ENCODE results near the gene FLYWCH2.
"Not testable (repeated sequence)": the region's sequence is repeated elsewhere in the genome, so short reads cannot be mapped to it uniquely, and the experiment has no call there.

Gene FLYWCH2

DNA sequence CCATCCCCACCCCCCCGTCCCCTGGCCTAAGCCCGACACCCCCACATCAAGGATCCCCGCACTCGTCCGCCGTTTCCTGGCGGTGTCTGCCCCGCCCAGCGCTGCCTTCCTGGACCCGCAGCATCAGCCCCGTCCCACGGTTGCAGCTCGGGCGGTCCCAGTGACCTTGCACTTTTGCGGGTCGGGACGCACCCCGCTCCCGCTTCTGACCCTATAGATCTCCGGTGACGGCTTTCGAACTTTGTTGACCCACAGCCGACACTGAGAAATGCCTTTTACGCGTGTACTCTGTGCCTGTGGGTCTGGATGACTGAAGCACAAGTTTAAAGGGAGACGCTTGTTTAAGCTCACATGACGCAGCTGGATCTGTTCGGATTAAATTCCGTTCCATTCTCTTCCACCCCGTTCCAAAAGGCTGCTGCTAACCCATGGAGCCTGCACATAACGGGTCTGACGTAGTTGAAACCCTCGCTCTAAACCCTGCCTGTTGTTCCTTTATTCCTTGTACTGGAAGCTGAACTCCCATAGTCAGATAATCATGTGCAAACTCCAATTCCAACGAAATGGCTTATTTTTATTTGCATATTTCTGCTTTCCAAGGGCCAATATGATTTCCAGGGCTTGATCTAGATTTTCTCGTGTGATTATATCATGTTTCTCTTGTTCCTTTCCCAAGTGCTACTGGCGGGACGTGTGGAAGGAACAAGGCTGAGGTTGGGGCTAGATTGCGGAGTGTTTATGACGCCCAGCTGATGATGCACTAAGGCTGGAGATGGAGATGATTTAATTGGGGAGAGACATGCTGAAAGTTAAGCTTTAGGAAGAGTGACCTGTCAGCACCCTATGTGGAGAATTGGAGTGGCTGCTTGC lies 29.6 kb downstream of the FLYWCH2 start:
- in situ Hi-C loops (cut with MboI; ENCODE audit: low sequenced_read_pairs): no loop called here

GRCh38 chr16:2913603-2914002 lies 30.6 kb downstream of the FLYWCH2 start:
- in situ Hi-C loops (cut with MboI; ENCODE audit: low sequenced_read_pairs): no loop called here

- in situ Hi-C loops (cut with MboI; ENCODE audit: low sequenced_read_pairs): no loop called here
Observed at GRCh38 chr16:2914233-2914632, 31.2 kb downstream of the FLYWCH2 start.

DNA sequence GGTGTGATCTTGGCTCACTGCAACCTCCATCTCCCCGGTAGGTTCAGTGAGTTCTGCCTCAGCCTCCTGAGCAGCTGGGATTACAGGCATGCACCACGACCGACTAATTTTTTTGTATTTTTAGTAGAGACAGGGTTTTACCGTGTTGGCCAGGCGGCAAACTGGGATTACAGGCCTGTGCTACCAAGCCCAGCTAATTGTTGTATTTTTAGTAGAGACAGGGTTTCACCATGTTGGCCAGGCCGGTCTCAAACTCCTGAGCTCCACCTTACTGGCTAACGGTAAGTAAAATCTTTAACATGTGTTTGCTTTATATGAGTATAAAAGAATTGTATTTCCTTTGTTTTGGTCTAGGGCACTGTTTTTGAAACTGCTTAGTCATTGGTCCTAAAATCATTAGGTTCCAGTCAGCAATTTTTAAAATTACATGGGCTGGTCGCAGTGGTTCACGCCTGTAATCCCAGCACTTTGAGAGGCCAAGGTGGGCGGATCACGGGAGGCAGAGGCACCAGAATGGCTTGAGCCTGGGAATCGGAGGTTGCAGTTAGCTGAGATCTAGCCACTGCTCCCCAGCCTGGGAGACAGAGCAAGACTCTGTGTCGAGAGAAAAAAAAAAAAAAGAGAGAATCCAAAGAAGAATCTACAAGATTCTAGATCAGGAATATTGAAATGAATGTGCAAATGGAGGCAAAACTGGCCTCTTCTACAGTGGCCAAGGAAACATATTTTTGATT lies 32.3 kb downstream of the FLYWCH2 start:
- in situ Hi-C loops (cut with MboI; ENCODE audit: low sequenced_read_pairs): no loop called here

DNA sequence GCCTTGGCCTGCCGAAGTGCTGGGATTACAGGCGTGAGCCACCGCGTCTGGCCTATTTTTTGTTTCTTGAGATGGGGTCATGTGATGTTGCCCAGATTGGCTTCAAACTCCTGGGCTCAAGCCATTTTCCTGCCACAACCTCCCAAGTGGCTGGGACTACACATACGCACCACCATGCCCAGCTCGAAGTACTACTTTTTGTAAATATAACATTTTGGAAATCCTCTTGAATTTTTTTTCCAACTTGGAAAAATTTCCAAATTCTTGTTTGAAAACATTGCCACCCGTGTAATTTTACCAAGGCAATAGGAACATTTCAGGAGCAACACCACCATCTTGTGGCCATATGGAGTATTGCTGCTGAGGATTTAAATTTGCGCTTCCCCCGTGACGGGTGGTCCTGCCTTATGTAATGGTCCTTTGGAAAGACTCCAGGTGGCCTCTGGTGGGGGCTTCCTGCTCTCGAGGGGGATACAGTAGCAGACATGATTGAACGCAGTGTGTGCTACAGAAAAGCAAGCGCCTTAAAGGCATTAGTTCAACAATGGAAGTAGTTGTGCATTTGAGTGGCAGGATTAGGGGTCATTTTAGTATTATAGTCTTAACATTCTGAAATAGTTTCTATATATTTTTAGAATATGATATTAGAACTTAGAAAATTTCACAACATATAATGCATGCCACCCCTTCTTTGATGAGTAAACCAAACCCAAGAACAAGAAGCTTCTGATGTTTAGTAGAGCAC lies 36.7 kb downstream of the FLYWCH2 start:
- in situ Hi-C loops (cut with MboI; ENCODE audit: low sequenced_read_pairs): no loop called here

- in situ Hi-C loops (cut with MboI; ENCODE audit: low sequenced_read_pairs): no loop called here
Observed at GRCh38 chr16:2923481-2923880, 40.5 kb downstream of the FLYWCH2 start.

DNA sequence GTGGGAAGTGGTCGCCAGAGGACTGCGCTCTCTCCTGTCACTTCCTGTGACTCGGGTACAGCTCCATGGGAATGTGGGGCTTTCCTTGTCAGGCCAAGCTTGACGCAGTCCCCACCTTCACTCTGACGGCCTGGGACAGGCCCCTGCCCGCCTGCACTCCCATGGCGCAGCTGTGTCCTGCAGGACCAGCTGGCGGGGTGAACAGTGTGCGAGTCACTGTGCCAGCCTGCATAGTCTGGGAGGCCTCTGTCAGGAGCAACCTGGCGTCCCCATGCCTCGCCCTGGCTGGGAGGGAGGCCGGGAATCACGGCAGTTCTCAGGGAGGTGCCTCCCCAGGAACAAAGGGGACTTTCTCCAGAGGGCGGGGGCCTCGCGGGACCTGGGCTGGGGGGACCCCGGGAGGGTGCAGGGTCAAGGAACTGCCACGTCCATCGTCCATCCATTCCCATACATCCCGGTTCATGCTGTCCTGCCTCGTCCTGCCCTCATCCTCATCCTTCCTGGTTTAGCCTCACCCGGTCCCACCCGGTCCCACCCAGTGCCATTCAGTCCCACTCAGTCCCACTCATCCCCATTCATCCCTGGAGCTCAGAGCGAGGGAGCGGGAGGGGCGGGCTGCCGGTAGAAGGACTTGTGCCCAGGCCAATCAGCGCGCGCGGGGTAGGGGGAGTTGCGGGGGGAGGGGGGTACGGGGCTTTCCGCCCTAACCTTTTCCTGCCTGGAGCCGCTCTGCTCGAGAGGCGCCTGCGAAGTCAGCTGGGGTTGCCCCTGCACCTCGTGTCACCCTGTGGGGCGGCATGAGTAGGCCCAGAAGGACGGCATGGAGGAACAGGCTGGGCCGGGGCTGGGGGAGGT lies 42.1 kb downstream of the FLYWCH2 start:
- in situ Hi-C loops (cut with MboI; ENCODE audit: low sequenced_read_pairs): no loop called here

DNA sequence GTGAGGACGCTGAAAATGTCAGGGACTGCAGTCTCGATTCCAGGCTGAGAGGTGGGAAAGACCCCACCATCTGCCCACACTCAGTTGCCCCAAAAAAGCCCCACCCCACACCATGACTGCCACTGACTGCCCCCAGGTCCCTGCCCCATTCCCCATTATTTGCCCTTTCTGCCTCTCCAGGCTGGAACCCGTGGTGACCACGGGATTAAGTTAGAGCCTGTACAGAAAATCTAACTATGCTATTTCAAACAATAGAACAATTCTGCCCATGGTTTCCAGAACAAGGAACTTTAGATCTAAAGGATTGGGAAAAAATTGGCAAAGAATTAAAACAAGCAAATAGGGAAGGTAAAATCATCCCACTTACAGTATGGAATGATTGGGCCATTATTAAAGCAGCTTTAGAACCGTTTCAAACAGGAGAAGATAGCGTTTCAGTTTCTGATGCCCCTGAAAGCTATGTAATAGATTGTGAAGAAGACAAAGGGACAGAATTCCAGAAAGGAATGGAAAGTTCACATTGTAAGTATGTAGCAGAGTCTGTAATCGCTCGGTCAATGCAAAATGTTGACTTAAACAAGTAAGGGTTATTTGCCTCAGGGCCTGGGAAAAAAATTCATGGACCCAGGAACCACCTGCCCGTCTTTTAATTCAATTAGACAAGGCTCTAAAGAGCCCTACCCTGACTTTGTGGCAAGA lies 43.1 kb downstream of the FLYWCH2 start:
- in situ Hi-C loops (cut with MboI; ENCODE audit: low sequenced_read_pairs): no loop called here

DNA sequence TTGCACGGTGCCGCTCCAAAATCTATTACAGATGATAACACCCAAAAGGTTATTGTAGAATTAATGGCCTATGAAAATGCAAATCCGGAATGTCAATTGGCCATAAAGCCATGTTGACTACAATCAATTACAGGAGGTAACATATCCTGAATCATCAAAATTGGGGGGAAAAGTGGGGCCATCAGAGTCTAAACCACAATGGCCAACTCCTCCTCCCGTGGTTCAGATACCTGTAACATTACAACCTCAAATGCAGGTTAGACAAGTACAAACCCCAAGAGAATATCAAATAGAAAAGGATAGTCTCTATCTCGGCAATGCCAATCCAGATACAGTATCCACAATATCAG lies 43.6 kb downstream of the FLYWCH2 start:
- in situ Hi-C loops (cut with MboI; ENCODE audit: low sequenced_read_pairs): no loop called here

DNA sequence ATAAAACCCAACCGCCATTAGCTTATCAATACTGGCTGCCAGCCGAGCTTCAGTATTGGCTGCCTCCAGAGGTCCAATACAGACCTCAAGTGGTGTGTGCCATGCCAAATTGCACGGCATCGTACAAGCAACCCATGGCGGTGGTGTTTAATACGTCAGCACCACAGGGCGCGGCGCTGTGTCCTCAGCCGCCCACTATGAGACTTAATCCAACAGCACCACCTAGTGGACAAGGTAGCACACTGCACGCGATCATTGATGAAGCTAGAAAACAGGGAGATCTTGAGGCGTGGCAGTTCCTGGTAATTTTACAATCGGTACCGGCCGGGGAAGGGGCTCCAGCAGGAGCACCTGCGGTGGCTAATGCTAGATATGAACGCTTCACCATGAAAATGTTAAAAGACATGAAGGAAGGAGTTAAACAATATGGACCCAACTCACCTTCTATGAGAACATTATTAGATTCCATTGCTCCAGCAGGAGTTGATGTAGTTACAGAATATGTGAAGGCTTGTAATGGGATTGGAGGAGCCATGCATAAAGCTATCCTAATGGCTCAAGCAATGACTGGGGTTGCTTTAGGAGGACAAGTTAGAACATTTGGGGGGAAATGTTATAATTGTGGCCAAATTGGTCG lies 44.1 kb downstream of the FLYWCH2 start:
- in situ Hi-C loops (cut with MboI; ENCODE audit: low sequenced_read_pairs): no loop called here

- in situ Hi-C loops (cut with MboI; ENCODE audit: low sequenced_read_pairs): not testable (repeated sequence)
Observed at GRCh38 chr16:2928151-2928550, 45.1 kb downstream of the FLYWCH2 start.

DNA sequence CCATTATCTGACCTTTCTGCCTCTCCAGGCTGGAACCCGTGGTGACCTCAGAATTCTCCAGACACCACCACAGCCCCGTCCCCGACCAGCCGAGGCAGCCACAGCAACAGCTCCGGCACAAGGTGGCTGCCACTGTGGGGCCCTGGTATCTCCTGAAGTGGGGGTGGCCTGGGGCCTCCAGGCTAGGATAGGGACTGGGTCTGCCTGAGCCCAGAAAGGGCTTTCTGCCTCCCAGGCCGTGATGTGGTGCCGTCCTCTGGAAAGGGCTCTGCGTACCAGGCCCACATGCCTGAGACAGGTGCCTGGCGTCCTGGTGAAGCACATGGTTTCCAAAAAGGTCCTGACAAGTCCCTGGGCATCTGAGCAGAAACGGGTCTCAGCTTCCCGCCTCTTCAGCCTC lies 45.8 kb downstream of the FLYWCH2 start:
- in situ Hi-C loops (cut with MboI; ENCODE audit: low sequenced_read_pairs): no loop called here

DNA sequence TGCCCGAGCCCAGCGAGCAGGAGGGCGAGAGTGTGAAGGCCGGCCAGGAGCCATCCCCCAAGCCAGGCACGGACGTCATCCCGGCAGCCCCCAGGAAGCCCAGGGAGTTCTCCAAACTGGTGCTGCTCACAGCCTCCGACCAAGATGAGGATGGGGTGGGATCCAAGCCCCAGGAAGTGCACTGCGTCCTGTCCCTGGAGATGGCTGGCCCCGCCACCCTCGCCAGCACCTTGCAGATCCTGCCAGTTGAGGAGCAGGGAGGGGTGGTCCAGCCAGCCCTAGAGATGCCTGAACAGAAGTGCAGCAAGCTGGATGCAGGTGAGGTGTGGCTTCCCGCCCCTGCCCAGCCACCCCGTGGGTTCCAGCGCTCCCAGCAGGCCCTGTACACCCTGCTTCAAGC lies 46.7 kb downstream of the FLYWCH2 start:
- in situ Hi-C loops (cut with MboI; ENCODE audit: low sequenced_read_pairs): no loop called here

- in situ Hi-C loops (cut with MboI; ENCODE audit: low sequenced_read_pairs): no loop called here
Observed at GRCh38 chr16:2930236-2930635, 47.2 kb downstream of the FLYWCH2 start.

- in situ Hi-C loops (cut with MboI; ENCODE audit: low sequenced_read_pairs): not testable (repeated sequence)
Observed at GRCh38 chr16:2931231-2931914, 48.4 kb downstream of the FLYWCH2 start.

- in situ Hi-C loops (cut with MboI; ENCODE audit: low sequenced_read_pairs): no loop called here
Observed at GRCh38 chr16:2933136-2933535, 50.1 kb downstream of the FLYWCH2 start.

- in situ Hi-C loops (cut with MboI; ENCODE audit: low sequenced_read_pairs): no loop called here
Observed at GRCh38 chr16:2933701-2934100, 50.7 kb downstream of the FLYWCH2 start.

DNA sequence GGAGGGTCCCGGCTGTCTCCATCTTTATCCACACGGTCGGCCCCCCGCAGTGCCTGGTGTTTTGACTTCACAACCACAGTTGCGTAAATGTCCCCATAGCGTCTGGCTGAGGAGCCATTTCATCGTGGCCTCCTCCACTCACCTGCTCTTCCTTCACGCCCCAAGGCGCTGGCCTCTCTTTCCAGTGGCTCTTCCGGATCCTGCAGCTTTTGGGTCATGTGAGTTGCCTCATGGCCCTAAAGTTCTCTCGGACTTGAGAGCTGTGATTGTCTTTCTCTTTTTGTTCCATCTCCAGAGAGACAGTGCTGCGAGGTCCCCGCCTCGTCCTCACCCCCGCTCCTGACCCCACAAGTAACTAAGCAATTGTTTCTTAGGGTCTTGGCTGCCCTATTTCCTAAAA lies 51.4 kb downstream of the FLYWCH2 start:
- in situ Hi-C loops (cut with MboI; ENCODE audit: low sequenced_read_pairs): no loop called here

DNA sequence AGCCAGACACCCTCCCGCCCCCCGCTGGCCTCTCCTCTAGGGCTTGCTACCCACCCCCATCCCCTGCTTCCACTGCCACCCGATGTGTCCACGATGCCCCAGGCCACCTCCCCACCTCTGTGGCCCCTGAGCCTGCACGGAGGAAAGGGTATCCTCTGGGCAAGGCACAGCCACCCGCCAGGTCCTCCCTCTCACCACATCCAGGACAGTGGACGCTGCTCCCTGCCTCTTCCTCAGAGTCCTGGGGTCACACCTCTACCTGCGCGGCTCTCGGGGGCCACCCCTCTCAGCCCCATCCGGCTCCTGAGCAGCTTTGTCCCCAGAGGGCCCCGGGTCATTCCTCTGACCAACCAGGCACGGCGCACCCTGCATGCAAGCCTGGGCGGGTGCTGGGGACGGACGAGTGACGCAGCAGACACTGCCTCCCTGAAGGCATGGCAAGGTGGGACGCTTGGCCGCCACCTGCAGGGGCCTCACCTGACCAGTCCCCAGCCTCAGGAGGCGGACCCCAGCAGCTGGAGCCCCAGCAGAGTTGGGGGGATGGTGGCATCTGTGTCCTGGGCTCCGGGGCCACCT lies 53.5 kb downstream of the FLYWCH2 start:
- in situ Hi-C loops (cut with MboI; ENCODE audit: low sequenced_read_pairs): no loop called here
